Measurements from ENCODE around the gene SNRPB. TPM values are rescaled to one million over a fixed set of nuclear protein-coding genes. Genes with fewer than 3 reads are reported as not detected.

SNRPB gene
- total and polyA plus RNA-seq, 2 of the 13 experiments (the other 11 are each of a cell fraction or from before 2014, with no cell fraction given) = 473 to 844 TPM

GRCh38 chr20:2470423-2471193, at the start of gene SNRPB (continued):
- peak; percentile 97; the same call in 1 of the 2 replicates for TF ChIP-seq IRF9 (CRISPR knock-in tag; IDR thresholded peaks at IDR 0.05; ENCODE audit: borderline replicate concordance)
- TF ChIP-seq WIZ (CRISPR knock-in tag; IDR thresholded peaks at IDR 0.05) = peak; percentile 92
- peak; percentile 66; the same call in 1 of the 2 replicates for TF ChIP-seq CHD4 (IDR thresholded peaks at IDR 0.05; ENCODE audit: borderline replicate concordance, low read length)
- TF ChIP-seq, protein P1, sequence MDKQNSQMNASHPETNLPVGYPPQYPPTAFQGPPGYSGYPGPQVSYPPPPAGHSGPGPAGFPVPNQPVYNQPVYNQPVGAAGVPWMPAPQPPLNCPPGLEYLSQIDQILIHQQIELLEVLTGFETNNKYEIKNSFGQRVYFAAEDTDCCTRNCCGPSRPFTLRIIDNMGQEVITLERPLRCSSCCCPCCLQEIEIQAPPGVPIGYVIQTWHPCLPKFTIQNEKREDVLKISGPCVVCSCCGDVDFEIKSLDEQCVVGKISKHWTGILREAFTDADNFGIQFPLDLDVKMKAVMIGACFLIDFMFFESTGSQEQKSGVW (CRISPR knock-in tag; IDR thresholded peaks at IDR 0.05; ENCODE audit: borderline replicate concordance) = peak; percentile 97
- TF ChIP-seq, protein P2, sequence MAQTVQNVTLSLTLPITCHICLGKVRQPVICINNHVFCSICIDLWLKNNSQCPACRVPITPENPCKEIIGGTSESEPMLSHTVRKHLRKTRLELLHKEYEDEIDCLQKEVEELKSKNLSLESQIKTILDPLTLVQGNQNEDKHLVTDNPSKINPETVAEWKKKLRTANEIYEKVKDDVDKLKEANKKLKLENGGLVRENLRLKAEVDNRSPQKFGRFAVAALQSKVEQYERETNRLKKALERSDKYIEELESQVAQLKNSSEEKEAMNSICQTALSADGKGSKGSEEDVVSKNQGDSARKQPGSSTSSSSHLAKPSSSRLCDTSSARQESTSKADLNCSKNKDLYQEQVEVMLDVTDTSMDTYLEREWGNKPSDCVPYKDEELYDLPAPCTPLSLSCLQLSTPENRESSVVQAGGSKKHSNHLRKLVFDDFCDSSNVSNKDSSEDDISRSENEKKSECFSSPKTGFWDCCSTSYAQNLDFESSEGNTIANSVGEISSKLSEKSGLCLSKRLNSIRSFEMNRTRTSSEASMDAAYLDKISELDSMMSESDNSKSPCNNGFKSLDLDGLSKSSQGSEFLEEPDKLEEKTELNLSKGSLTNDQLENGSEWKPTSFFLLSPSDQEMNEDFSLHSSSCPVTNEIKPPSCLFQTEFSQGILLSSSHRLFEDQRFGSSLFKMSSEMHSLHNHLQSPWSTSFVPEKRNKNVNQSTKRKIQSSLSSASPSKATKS (CRISPR knock-in tag; IDR thresholded peaks at IDR 0.05) = peak; percentile 100
- peak; percentile 99 for TF ChIP-seq SMYD3 (CRISPR knock-in tag; IDR thresholded peaks at IDR 0.05)
- no peak for TF ChIP-seq ZFP36 (IDR thresholded peaks at IDR 0.05; ENCODE audit: borderline replicate concordance, low read depth, low read length, partially characterized antibody)
- peak; percentile 100 for TF ChIP-seq ZNF350 (CRISPR knock-in tag; IDR thresholded peaks at IDR 0.05; ENCODE audit: borderline replicate concordance, low read depth)
- TF ChIP-seq POGK (CRISPR knock-in tag; conservative IDR thresholded peaks at IDR 0.05) = peak; percentile 99
- peak; percentile 98; the same call in 1 of the 2 replicates for TF ChIP-seq SP140L (CRISPR knock-in tag; IDR thresholded peaks at IDR 0.05; ENCODE audit: borderline replicate concordance)
- peak; percentile 84 for TF ChIP-seq MLX (CRISPR knock-in tag; IDR thresholded peaks at IDR 0.05)
- peak; percentile 99 for TF ChIP-seq ZNF383 (CRISPR knock-in tag; IDR thresholded peaks at IDR 0.05; ENCODE audit: borderline replicate concordance)
- peak; percentile 85 for TF ChIP-seq GZF1 (CRISPR knock-in tag; IDR thresholded peaks at IDR 0.05)
- TF ChIP-seq KDM1A (CRISPR knock-in tag; IDR thresholded peaks at IDR 0.05) = peak; percentile 65
- TF ChIP-seq DMAP1 (CRISPR knock-in tag; IDR thresholded peaks at IDR 0.05) = peak; percentile 100
- peak; percentile 86 for TF ChIP-seq ZFAT (CRISPR knock-in tag; conservative IDR thresholded peaks at IDR 0.05)
- peak; percentile 99 for TF ChIP-seq ZNF704 (CRISPR knock-in tag; IDR thresholded peaks at IDR 0.05; ENCODE audit: borderline replicate concordance)
- TF ChIP-seq, protein P3, sequence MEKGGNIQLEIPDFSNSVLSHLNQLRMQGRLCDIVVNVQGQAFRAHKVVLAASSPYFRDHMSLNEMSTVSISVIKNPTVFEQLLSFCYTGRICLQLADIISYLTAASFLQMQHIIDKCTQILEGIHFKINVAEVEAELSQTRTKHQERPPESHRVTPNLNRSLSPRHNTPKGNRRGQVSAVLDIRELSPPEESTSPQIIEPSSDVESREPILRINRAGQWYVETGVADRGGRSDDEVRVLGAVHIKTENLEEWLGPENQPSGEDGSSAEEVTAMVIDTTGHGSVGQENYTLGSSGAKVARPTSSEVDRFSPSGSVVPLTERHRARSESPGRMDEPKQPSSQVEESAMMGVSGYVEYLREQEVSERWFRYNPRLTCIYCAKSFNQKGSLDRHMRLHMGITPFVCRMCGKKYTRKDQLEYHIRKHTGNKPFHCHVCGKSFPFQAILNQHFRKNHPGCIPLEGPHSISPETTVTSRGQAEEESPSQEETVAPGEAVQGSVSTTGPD (CRISPR knock-in tag; IDR thresholded peaks at IDR 0.05) = peak; percentile 41; the same call in 1 of the 2 replicates
- TF ChIP-seq KAT8 (CRISPR knock-in tag; IDR thresholded peaks at IDR 0.05) = peak; percentile 100
